BLaER1 (cell line): Measurements from ENCODE around the gene MAP4K1.
"Not testable (repeated sequence)": the region's sequence is repeated elsewhere in the genome, so short reads cannot be mapped to it uniquely, and the experiment has no call there.

Source experiments
- H3K27ac ChIP-seq: shearing (Covaris generic); formaldehyde crosslinking; 2 replicates; pipeline ENCODE4 v1.8.1; 2022
- H3K27me3 ChIP-seq: shearing (Covaris generic); formaldehyde crosslinking; 2 replicates; pipeline ENCODE4 v1.8.1; 2022
- H3K36me3 ChIP-seq: shearing (Covaris generic); formaldehyde crosslinking; 2 replicates; pipeline ENCODE4 v1.8.1; 2022
- H3K4me1 ChIP-seq: shearing (Covaris generic); formaldehyde crosslinking; 2 replicates; pipeline ENCODE4 v1.8.1; 2022
- H3K4me2 ChIP-seq: shearing (Covaris generic); formaldehyde crosslinking; 2 replicates; pipeline ENCODE4 v1.8.1; 2022
- H3K4me3 ChIP-seq: shearing (Covaris generic); formaldehyde crosslinking; 2 replicates; pipeline ENCODE4 v1.8.1; 2022
- H3K9ac ChIP-seq: shearing (Covaris generic); formaldehyde crosslinking; 2 replicates; pipeline ENCODE4 v1.8.1; 2022
- H3K9me3 ChIP-seq: shearing (Covaris generic); formaldehyde crosslinking; 2 replicates; pipeline ENCODE4 v1.8.1; 2022
- H4K20me1 ChIP-seq: shearing (Covaris generic); formaldehyde crosslinking; 2 replicates; pipeline ENCODE4 v1.8.1; 2022
- Cebpa-rat ChIP-seq: shearing (Covaris generic); IDR thresholded peaks from 2 replicates; pipeline ENCODE4 v1.8.1; 2022

Gene MAP4K1

DNA sequence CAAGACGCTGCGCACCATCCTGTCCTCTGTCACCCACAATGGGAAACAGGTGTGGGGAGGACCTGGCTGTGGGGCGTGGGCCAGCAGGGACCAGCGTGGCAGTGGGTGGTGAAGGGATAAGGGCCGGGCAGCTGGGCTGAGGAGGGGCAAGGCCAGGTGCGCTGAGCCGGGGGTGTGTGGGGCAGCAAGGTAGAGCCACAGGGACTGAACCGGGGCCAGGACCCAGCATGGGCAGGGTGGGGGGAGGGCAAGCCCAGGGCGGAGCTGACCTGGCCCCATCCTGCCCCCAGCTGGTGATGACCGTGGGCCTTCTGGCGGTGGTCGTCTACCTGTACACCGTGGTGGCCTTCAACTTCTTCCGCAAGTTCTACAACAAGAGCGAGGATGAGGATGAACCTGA, 37.7 kb downstream of the MAP4K1 start:
- no peaks in the 10 kb centered on the region for H4K20me1 ChIP-seq

DNA sequence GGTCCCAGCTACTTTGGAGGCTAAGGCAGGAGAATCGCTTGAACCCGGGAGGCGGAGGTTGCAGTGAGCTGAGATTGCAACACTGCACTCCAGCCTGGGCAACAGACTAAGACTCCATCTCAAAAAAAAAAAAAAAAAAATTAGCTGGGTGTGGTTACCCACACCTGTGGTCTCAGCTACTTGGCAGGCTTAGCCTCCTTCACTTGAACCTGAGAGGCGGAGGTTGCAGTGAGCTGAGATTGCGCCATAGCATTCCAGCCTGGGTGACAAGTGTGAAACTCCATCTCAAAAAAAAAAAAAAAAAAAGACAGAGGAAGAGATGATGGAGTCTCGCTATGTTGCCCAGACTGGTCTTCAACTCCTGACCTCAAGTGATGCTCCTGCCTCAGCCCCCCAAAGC, 38.4 kb downstream of the MAP4K1 start:
- not testable (repeated sequence) for H3K9me3 ChIP-seq, H3K4me3 ChIP-seq, H3K9ac ChIP-seq, H3K36me3 ChIP-seq, H3K27ac ChIP-seq, H3K4me2 ChIP-seq, H3K4me1 ChIP-seq, H4K20me1 ChIP-seq, H3K27me3 ChIP-seq

More for the DNA sequence above, 37.7 kb downstream of the MAP4K1 start:
- Histone ChIP-seq H3K4me1 (peaks cover 5% of the 10 kb centered on the region; the same call in 1 of the 2 replicates), H3K4me2 (no peak overlapping the region), H3K27me3 (no peaks in the 10 kb centered on the region), H3K9ac (no peak overlapping the region), H3K36me3 (no peaks in the 10 kb centered on the region), H3K9me3 (no peaks in the 10 kb centered on the region), H3K27ac (no peak overlapping the region), H3K4me3 (no peak overlapping the region)
- TF ChIP-seq Cebpa-rat: no peak

DNA sequence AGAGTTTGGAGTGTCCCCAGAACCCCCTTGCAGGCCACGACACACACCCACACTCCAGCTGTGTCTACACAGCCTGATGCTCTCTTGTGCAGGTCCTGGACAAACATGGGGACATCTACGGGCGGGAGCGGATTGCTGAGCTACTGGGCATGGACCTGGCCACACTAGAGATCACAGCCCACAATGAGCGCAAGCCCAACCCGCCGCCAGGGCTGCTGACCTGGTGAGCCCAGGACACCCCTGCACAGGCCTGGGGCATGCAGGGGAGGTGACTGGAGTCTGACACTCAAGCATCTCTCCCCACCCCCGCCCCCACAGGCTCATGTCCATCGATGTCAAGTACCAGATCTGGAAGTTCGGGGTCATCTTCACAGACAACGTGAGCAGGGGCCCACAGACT, 39.9 kb downstream of the MAP4K1 start:
- H3K4me1 ChIP-seq: no peaks in the 10 kb centered on the region
- no peak for TF ChIP-seq Cebpa-rat
- no peak overlapping the region for H3K4me2 ChIP-seq
- H3K9me3 ChIP-seq: no peaks in the 10 kb centered on the region
- no peaks in the 10 kb centered on the region for H3K27me3 ChIP-seq
- no peak overlapping the region for H3K9ac ChIP-seq
- H3K36me3 ChIP-seq: no peaks in the 10 kb centered on the region
- no peak overlapping the region for H3K27ac ChIP-seq
- H4K20me1 ChIP-seq: no peaks in the 10 kb centered on the region
- H3K4me3 ChIP-seq: no peak overlapping the region

DNA sequence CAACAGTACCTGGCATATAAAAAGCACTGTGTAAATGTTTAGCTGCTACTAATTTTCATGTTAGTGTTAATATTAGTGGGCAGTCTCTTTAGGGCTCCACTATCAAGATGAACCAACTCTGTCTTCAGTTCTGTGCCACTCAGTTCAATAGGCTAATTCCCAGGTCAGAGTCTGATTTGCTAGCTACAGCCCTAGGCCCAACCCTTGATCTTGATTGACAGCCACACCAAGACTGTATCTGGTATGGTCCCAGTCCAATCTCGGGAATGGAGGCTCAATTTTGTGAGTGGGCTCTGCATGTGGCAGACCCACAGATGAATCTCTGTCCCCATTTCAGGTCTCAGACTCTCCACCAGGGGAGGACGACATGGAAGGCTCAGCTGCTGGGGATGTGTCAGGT, 46.1 kb downstream of the MAP4K1 start:
- no peaks in the 10 kb centered on the region for H3K36me3 ChIP-seq
- no peak overlapping the region for H3K27ac ChIP-seq
- H3K27me3 ChIP-seq: peaks cover 14% of the 10 kb centered on the region
- H3K9me3 ChIP-seq: no peaks in the 10 kb centered on the region
- H3K4me2 ChIP-seq: no peak overlapping the region
- H4K20me1 ChIP-seq: no peaks in the 10 kb centered on the region
- no peak overlapping the region for H3K4me3 ChIP-seq
- no peak overlapping the region for H3K9ac ChIP-seq
- no peak for TF ChIP-seq Cebpa-rat
- no peaks in the 10 kb centered on the region for H3K4me1 ChIP-seq

DNA sequence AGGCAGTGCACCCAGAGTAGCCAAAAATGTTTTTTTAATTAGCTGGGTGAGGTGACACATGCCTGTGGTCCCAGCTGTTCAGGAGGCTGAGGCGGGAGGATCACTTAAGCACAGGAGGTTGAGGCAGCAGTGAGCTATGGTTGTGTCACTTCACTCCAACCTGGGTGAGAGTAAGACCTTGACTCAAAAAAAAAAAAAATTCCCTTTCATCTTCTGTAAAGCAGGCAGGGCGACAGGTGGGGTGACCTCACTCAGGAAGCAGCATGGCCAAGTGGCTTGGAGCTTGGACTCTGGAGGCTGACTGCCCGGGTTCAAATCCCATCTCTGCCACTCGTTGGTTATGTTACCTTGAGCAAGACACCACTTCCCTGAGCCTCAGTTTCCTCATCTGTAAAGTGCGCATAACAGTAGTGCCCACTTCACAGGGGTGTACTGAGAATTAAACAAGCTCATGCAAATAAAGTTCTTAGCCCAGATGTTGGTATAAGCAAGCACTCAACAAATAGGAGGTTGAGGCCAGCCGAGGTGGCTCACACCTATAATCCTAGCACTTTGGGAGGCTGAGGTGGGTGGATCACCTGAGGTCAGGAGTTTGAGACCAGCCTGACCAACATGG, 48.3 kb downstream of the MAP4K1 start:
- H3K4me1 ChIP-seq: no peaks in the 10 kb centered on the region
- H3K36me3 ChIP-seq: no peaks in the 10 kb centered on the region
- no peak for TF ChIP-seq Cebpa-rat
- H3K27me3 ChIP-seq: peaks cover 36% of the 10 kb centered on the region
- H3K4me3 ChIP-seq: no peak overlapping the region
- no peak overlapping the region for H3K27ac ChIP-seq
- H3K4me2 ChIP-seq: no peak overlapping the region
- H3K9me3 ChIP-seq: no peaks in the 10 kb centered on the region
- H3K9ac ChIP-seq: no peak overlapping the region
- no peaks in the 10 kb centered on the region for H4K20me1 ChIP-seq

DNA sequence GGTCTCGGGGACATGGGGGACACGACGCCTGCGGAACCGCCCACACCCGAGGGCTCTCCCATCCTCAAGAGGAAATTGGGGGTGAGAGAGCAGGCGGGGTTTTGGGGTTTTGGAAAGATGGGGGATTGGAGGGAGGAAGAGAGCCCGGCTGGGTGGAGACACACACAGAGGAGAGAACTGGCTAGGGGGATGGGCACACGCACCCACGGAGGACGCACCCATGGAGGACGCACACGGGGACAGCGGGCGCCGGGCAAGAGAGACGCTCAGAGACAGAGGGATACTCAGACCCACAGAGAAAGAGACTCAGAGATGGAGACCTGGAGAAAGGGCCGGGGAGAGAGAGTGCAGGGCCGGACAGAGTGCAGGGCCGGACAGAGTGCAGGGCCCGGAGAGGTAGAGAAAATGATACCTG, 52.1 kb downstream of the MAP4K1 start:
- Histone ChIP-seq H3K4me3 (no peak overlapping the region; the same call in 1 of the 2 replicates), H3K4me2 (peak overlapping the region; percentile 37; the same call in 1 of the 2 replicates), H3K9ac (no peak overlapping the region)

DNA sequence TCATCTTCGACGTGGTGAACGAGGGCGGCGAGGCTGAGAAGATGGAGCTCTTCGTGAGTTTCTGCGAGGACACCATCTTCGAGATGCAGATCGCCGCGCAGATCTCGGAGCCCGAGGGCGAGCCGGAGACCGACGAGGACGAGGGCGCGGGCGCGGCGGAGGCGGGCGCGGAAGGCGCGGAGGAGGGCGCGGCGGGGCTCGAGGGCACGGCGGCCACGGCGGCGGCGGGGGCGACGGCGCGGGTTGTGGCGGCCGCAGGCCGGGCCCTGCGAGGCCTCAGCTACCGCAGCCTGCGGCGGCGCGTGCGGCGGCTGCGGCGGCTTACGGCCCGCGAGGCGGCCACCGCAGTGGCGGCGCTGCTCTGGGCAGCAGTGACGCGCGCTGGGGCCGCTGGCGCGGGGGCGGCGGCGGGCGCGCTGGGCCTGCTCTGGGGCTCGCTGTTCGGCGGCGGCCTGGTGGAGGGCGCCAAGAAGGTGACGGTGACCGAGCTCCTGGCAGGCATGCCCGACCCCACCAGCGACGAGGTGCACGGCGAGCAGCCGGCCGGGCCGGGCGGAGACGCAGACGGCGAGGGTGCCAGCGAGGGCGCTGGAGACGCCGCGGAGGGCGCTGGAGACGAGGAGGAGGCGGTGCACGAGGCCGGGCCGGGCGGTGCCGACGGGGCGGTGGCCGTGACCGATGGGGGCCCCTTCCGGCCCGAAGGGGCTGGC, 52.6 kb downstream of the MAP4K1 start:
- Histone ChIP-seq H3K36me3 (no peaks in the 10 kb centered on the region), H3K4me3 (peak overlapping the region; percentile 28; the same call in 1 of the 2 replicates), H3K27ac (no peak overlapping the region), H3K27me3 (peaks cover 47% of the 10 kb centered on the region), H3K4me2 (peak overlapping the region; percentile 37; the same call in 1 of the 2 replicates), H3K9ac (no peak overlapping the region), H4K20me1 (no peaks in the 10 kb centered on the region), H3K4me1 (no peaks in the 10 kb centered on the region), H3K9me3 (no peaks in the 10 kb centered on the region)
- no peak for TF ChIP-seq Cebpa-rat

More for the DNA sequence above, 52.1 kb downstream of the MAP4K1 start:
- no peak overlapping the region for H3K27ac ChIP-seq
- no peaks in the 10 kb centered on the region for H4K20me1 ChIP-seq
- no peaks in the 10 kb centered on the region for H3K36me3 ChIP-seq
- H3K9me3 ChIP-seq: no peaks in the 10 kb centered on the region
- peaks cover 47% of the 10 kb centered on the region for H3K27me3 ChIP-seq
- no peak for TF ChIP-seq Cebpa-rat
- no peaks in the 10 kb centered on the region for H3K4me1 ChIP-seq

DNA sequence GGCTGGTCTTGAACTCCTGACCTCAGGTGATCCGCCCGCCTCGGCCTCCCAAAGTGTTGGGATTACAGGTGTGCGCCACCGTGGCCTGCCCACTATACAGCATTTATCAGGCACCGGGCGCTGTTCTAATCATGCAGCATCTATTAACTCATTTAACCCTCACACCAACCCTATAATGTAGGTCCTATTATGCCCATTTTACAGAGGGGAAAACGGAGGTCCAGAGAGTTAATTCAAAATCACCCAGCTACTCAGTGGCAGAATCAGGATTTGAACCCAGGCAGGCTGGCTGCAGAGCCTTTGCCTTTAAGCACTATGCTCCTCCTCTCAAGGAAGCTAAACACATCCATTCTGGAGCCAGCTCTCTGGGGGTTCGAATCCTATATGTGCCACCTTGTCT, 54.3 kb downstream of the MAP4K1 start:
- Histone ChIP-seq H3K9me3 (no peaks in the 10 kb centered on the region), H3K4me1 (no peaks in the 10 kb centered on the region), H3K4me2 (no peak overlapping the region), H3K36me3 (no peaks in the 10 kb centered on the region), H4K20me1 (no peaks in the 10 kb centered on the region), H3K4me3 (no peak overlapping the region), H3K9ac (no peak overlapping the region), H3K27me3 (peaks cover 47% of the 10 kb centered on the region), H3K27ac (no peak overlapping the region)
- no peak for TF ChIP-seq Cebpa-rat

DNA sequence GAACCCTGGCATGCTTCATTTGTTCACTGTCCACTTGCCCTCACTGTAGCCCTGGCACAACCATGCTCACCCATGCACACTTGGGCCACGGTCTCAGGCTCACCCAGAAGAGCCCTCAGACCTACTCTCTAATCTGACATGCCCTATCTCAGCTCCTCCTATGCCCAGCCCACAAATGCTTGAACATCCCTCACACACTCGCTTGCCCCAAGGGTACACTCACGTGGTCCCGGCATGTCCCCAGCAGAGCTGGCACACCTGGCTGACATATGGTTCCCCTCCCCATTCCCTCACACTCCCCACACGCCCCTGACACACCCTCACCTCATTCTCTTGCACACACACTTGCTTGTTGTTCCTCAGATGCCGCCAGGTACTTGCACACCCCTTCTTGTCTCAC, 55.7 kb downstream of the MAP4K1 start:
- H3K4me2 ChIP-seq: no peak overlapping the region
- no peak overlapping the region for H3K4me3 ChIP-seq
- no peak overlapping the region for H3K9ac ChIP-seq
- no peak overlapping the region for H3K27ac ChIP-seq
- H3K27me3 ChIP-seq: peaks cover 37% of the 10 kb centered on the region
- no peaks in the 10 kb centered on the region for H3K9me3 ChIP-seq
- H4K20me1 ChIP-seq: no peaks in the 10 kb centered on the region
- H3K36me3 ChIP-seq: no peaks in the 10 kb centered on the region
- no peak for TF ChIP-seq Cebpa-rat
- no peaks in the 10 kb centered on the region for H3K4me1 ChIP-seq

DNA sequence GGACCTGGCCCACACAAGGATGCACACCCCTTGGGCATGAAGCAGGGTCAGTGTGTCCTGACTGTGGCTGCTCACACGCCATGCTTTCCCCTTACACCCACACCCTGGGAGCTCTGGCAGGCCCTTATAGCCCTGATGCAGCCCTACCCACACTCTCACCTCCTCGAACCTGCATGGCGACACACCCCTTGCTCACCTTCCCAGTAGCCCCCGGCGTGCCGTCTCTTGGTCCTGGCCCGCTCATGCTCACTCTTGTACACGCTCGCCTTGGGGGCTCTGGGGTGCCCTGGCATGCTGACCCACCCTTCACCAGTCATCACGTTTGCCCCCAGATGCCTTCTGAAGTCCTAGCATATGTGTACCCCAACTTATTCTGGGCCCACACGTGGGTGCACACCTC, 56.1 kb downstream of the MAP4K1 start:
- no peak for TF ChIP-seq Cebpa-rat
- Histone ChIP-seq H3K4me2 (no peak overlapping the region), H3K27me3 (peaks cover 32% of the 10 kb centered on the region), H3K9ac (no peak overlapping the region), H4K20me1 (no peaks in the 10 kb centered on the region), H3K27ac (no peak overlapping the region), H3K9me3 (no peaks in the 10 kb centered on the region), H3K4me3 (no peak overlapping the region), H3K4me1 (no peaks in the 10 kb centered on the region), H3K36me3 (no peaks in the 10 kb centered on the region)
